C4-2B (cell line): Measurements from ENCODE around the gene FSTL4.

ENCODE experiments used
- ZFX ChIP-seq: fragments of 450-650 bp; IDR thresholded peaks from 2 replicates; pipeline ENCODE4 v1.6.1; 2017
- TF ChIP-seq, protein P1 (sequence below): fragments of 450-650 bp; conservative IDR thresholded peaks from 2 replicates; pipeline ENCODE4 v1.5.1; 2017; ENCODE audit warnings: mild to moderate bottlenecking

DNA sequence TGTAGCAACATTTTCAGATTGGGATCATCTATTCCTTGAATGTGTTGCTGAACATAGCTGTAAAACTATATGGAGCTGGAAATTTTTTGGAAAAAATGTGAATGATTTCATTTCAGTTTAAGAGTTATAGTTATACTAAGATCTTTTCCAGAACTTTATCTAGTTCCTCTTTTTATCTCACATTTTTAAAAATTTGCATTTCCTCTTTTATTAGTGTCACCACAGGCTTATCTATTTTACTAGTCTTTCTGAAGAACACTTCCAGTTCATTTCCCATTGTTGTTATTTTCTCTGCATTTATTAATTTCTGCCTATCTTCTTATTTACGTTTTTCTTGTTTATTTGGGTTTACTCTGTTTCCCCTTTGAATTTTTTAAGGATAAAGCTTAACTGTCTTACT lies 46.0 kb upstream of the FSTL4 start:
- TF ChIP-seq, protein P1, sequence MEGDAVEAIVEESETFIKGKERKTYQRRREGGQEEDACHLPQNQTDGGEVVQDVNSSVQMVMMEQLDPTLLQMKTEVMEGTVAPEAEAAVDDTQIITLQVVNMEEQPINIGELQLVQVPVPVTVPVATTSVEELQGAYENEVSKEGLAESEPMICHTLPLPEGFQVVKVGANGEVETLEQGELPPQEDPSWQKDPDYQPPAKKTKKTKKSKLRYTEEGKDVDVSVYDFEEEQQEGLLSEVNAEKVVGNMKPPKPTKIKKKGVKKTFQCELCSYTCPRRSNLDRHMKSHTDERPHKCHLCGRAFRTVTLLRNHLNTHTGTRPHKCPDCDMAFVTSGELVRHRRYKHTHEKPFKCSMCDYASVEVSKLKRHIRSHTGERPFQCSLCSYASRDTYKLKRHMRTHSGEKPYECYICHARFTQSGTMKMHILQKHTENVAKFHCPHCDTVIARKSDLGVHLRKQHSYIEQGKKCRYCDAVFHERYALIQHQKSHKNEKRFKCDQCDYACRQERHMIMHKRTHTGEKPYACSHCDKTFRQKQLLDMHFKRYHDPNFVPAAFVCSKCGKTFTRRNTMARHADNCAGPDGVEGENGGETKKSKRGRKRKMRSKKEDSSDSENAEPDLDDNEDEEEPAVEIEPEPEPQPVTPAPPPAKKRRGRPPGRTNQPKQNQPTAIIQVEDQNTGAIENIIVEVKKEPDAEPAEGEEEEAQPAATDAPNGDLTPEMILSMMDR, result no peak
- TF ChIP-seq ZFX, result no peak
